Hematopoietic multipotent progenitor cell treated with erythropoietin and hydrocortisone succinate and interleukin-3 and kit ligand, for 17 days (in vitro differentiated cells): ENCODE measurements around the gene EFCAB3.
"Not testable (repeated sequence)": the region's sequence is repeated elsewhere in the genome, so short reads cannot be mapped to it uniquely, and the experiment has no call there.

Experiments used
- DNase-seq: peaks from one replicate; pipeline ENCODE4 v3.0.0-alpha.2; 2015; ENCODE audit warnings: low spot score

EFCAB3 gene

DNA sequence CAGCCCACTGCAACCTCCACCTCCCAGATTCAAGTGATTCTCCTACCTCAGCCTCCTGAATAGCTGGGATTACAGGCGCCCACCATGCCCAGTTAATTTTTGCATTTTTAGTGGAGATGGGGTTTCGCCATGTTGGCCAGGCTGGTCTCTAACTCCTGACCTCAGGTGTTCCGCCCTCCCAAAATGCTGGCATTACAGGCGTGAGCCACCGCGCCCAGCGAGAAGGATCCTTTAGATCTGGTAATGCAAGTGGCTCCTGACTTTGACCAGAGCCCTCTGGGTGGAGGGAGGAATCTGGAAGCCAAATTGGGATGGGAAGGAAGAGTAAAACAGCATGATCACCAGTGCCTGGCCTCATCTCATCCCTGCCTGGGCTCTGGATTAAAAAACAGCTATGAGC, 84.9 kb downstream of the EFCAB3 start:
- DNase-seq = not testable (repeated sequence)
